Panc1 (cell line): ENCODE results near the gene RCN2. TPM values are rescaled to one million over a fixed set of nuclear protein-coding genes. Genes with fewer than 3 reads are reported as not detected.

Experiments used
- ATAC-seq: fragments of 200-7000 bp; cut with Tn5 transposase; 2 replicates; pipeline ENCODE4 v1.9.1; 2020; ENCODE audit warnings: mild to moderate bottlenecking, moderate library complexity
- BruUV-seq: library from RNA; stranded (reverse); fragments of 400-500 nt; replicated peaks from 2 replicates; lab custom pipeline; 2021; lab: Mats Ljungman, UMichigan
- CTCF ChIA-PET: fragments of 300-600 bp; sonication (Branson Sonifier 250); formaldehyde crosslinking; loops from one replicate; lab custom pipeline; 2022; ENCODE audit warnings: antibody characterized with exemption; lab: Charles Lee
- POLR2A ChIA-PET: fragments of 300-600 bp; sonication (Branson Sonifier 250); formaldehyde crosslinking; loops from one replicate; lab custom pipeline; 2022; ENCODE audit warnings: antibody characterized with exemption; lab: Charles Lee
- DNase-seq: peaks from one replicate; pipeline ENCODE4 v3.0.0-alpha.2; 2010; ENCODE audit warnings: low read depth, low spot score
- H3K27ac ChIP-seq: 2 replicates; pipeline ENCODE4 v1.5.1; 2011; ENCODE audit warnings: mild to moderate bottlenecking, low read length, inconsistent platforms
- H3K27me3 ChIP-seq: fragments of 200-500 bp; sonication (Bioruptor generic); 2 replicates; pipeline ENCODE4 v1.6.0; 2014; ENCODE audit warnings: low read length, inconsistent platforms; ENCODE audit not compliant: control insufficient read depth, insufficient read depth
- H3K36me3 ChIP-seq: fragments of 200-500 bp; sonication (Bioruptor generic); 2 replicates; pipeline ENCODE4 v1.5.1; 2014; ENCODE audit warnings: inconsistent platforms, mild to moderate bottlenecking, low read length, moderate library complexity; ENCODE audit not compliant: control insufficient read depth, insufficient read depth
- H3K4me1 ChIP-seq: 2 replicates; pipeline ENCODE4 v1.5.1; 2011; ENCODE audit warnings: inconsistent platforms, mild to moderate bottlenecking, low read length, moderate library complexity; ENCODE audit not compliant: control insufficient read depth, insufficient read depth
- H3K4me3 ChIP-seq, 2 experiments: 2 replicates each; pipeline ENCODE4 v1.5.1; 2011 to 2012; ENCODE audit warnings: low read depth in 2 of 2, low read length in 2 of 2, mild to moderate bottlenecking in 2 of 2, inconsistent platforms in 1 of 2, moderate library complexity in 1 of 2
- H3K9me3 ChIP-seq: fragments of 200-500 bp; sonication (Bioruptor generic); 2 replicates; pipeline ENCODE4 v1.5.1; 2014; ENCODE audit warnings: low read depth, mild to moderate bottlenecking, inconsistent platforms, low read length, moderate library complexity; ENCODE audit not compliant: control insufficient read depth, insufficient read depth
- CTCF ChIP-seq: fragments of 450-650 bp; IDR thresholded peaks from 2 replicates; pipeline ENCODE4 v1.5.1; 2017; ENCODE audit warnings: mild to moderate bottlenecking
- POLR2AphosphoS5 ChIP-seq: IDR thresholded peaks from 2 replicates; pipeline ENCODE4 v1.6.1; 2012; ENCODE audit warnings: mild to moderate bottlenecking, low read depth, low read length, moderate library complexity
- REST ChIP-seq, 2 experiments: IDR thresholded peaks; 2 replicates each; pipeline ENCODE4 v1.6.1; 2011 to 2012; ENCODE audit warnings: low read depth in 2 of 2, control low read depth in 1 of 2, low read length in 1 of 2, mild to moderate bottlenecking in 1 of 2, moderate library complexity in 1 of 2; ENCODE audit not compliant: insufficient read depth in 1 of 2
- SIN3A ChIP-seq: IDR thresholded peaks from 2 replicates; pipeline ENCODE4 v1.6.1; 2012; ENCODE audit warnings: low read depth, mild to moderate bottlenecking, low read length, moderate library complexity, borderline replicate concordance; ENCODE audit not compliant: insufficient read depth
- TCF7L2 ChIP-seq: IDR thresholded peaks from 2 replicates; pipeline ENCODE4 v1.6.1; 2011; ENCODE audit warnings: mild to moderate bottlenecking, low read depth, low read length, inconsistent platforms
- in situ Hi-C: cut with HindIII; loops from 2 replicates; pipeline ENCODE4 v1.10.0; 2016; ENCODE audit warnings: low sequenced_read_pairs, low pct_unique_long_range_greater_than_20kb
- intact Hi-C: fragments of 100-400 bp; cut with micrococcal nuclease; formaldehyde crosslinking; loops from one replicate; pipeline ENCODE4 v1.10.0; 2022; ENCODE audit not compliant: unreplicated experiment
- total RNA-seq: library from RNA; stranded (reverse); gene quantifications from one replicate; pipeline ENCODE4 v1.2.1, GENCODE V29; 2021; ENCODE audit not compliant: unreplicated experiment

The RCN2 gene
- total RNA-seq, 1 experiment from 2014 or later, result 60.7 TPM

GRCh38 chr15:76912430-76912829, 19.1 kb upstream of the RCN2 start:
- intact Hi-C loops, result no loop called here
- TF ChIP-seq POLR2AphosphoS5 (no peak), SIN3A (no peak), CTCF (no peak), REST (IDR thresholded peaks at IDR 0.05; ENCODE audit: insufficient read depth in 1 of 2, low read depth in 2 of 2, low read length in 1 of 2) (no peak), TCF7L2 (no peak)
- Histone ChIP-seq H3K27me3 (peaks cover 8% of the 10 kb centered on the region), H3K4me1 (no peaks in the 10 kb centered on the region), H3K36me3 (no peaks in the 10 kb centered on the region), H3K27ac (no peak overlapping the region), H3K9me3 (no peaks in the 10 kb centered on the region), H3K4me3 (no peak overlapping the region)
- ChIA-PET CTCF (no interaction called here), POLR2A (no interaction called here)
- DNase-seq (no peak), ATAC-seq (no peak)
- BruUV-seq, result no TSS peak
- in situ Hi-C loops, result no loop called here

GRCh38 chr15:76913737-76914136, 17.8 kb upstream of the RCN2 start:
- CTCF ChIA-PET, result no interaction called here
- DNase-seq, result no peak
- in situ Hi-C loops, result no loop called here

GRCh38 chr15:76916369-76916768, 15.2 kb upstream of the RCN2 start:
- no peak for DNase-seq
- ChIA-PET POLR2A (no interaction called here), CTCF (no interaction called here)
- in situ Hi-C loops, result no loop called here
- Histone ChIP-seq H3K36me3 (no peaks in the 10 kb centered on the region), H3K27ac (no peak overlapping the region), H3K27me3 (peaks cover 10% of the 10 kb centered on the region), H3K4me1 (no peaks in the 10 kb centered on the region), H3K4me3 (no peak overlapping the region), H3K9me3 (no peaks in the 10 kb centered on the region)
- TF ChIP-seq TCF7L2 (no peak), SIN3A (no peak), POLR2AphosphoS5 (no peak), CTCF (no peak), REST (IDR thresholded peaks at IDR 0.05; ENCODE audit: insufficient read depth in 1 of 2, low read depth in 2 of 2, low read length in 1 of 2) (no peak)
- no TSS peak for BruUV-seq
- no peak for ATAC-seq
- intact Hi-C loops, result no loop called here

More at GRCh38 chr15:76913737-76914136, 17.8 kb upstream of the RCN2 start:
- POLR2A ChIA-PET, result no interaction called here
- Histone ChIP-seq H3K4me1 (no peaks in the 10 kb centered on the region), H3K4me3 (no peak overlapping the region), H3K27me3 (peaks cover 10% of the 10 kb centered on the region), H3K27ac (no peak overlapping the region), H3K9me3 (no peaks in the 10 kb centered on the region), H3K36me3 (no peaks in the 10 kb centered on the region)
- intact Hi-C loops, result no loop called here
- no peak for TF ChIP-seq POLR2AphosphoS5
- ATAC-seq, result no peak
- no TSS peak for BruUV-seq
